ENCODE results near the gene CIAPIN1.
"Not testable (repeated sequence)": the region's sequence is repeated elsewhere in the genome, so short reads cannot be mapped to it uniquely, and the experiment has no call there.

CIAPIN1 gene

GRCh38 chr16:57406881-57407280 is 40.3 kb downstream of the CIAPIN1 start:
- no peak for DNase-seq (ENCODE audit: low read depth, low spot score)

GRCh38 chr16:57405097-57405496 is 42.1 kb downstream of the CIAPIN1 start:
- no peak for DNase-seq (ENCODE audit: low read depth, low spot score)

GRCh38 chr16:57403965-57404817 is 43.0 kb downstream of the CIAPIN1 start, which contains the start of gene CCL17:
CCL17 (plus strand) TSS chr16:57404767; CDS start chr16:57413933, 9,166 bp downstream.
- DNase-seq (ENCODE audit: low read depth, low spot score): no peak

- DNase-seq (ENCODE audit: low read depth, low spot score): no peak
These were observed 45.1 kb downstream of the CIAPIN1 start for GRCh38 chr16:57401943-57402640.

- DNase-seq (ENCODE audit: low read depth, low spot score): not testable (repeated sequence)
These were observed 49.7 kb downstream of the CIAPIN1 start for GRCh38 chr16:57397493-57397892.

GRCh38 chr16:57396786-57397185 is 50.4 kb downstream of the CIAPIN1 start:
- no peak for DNase-seq (ENCODE audit: low read depth, low spot score)

- no peak for DNase-seq (ENCODE audit: low read depth, low spot score)
These were observed 52.2 kb downstream of the CIAPIN1 start for GRCh38 chr16:57395026-57395425.

GRCh38 chr16:57394444-57394843 is 52.7 kb downstream of the CIAPIN1 start:
- DNase-seq (ENCODE audit: low read depth, low spot score): no peak

- no peak for DNase-seq (ENCODE audit: low read depth, low spot score)
These were observed 54.5 kb downstream of the CIAPIN1 start for GRCh38 chr16:57392694-57393093.

GRCh38 chr16:57391708-57392107 is 55.5 kb downstream of the CIAPIN1 start:
- DNase-seq (ENCODE audit: low read depth, low spot score): no peak

- DNase-seq (ENCODE audit: low read depth, low spot score): no peak
These were observed 55.9 kb downstream of the CIAPIN1 start for GRCh38 chr16:57391300-57391699.

- no peak for DNase-seq (ENCODE audit: low read depth, low spot score)
These were observed 56.4 kb downstream of the CIAPIN1 start for GRCh38 chr16:57390636-57391295.

- DNase-seq (ENCODE audit: low read depth, low spot score): no peak
These were observed 58.1 kb downstream of the CIAPIN1 start for GRCh38 chr16:57389087-57389468.

GRCh38 chr16:57388359-57389086 is 58.7 kb downstream of the CIAPIN1 start:
- no peak for DNase-seq (ENCODE audit: low read depth, low spot score)

- no peak for DNase-seq (ENCODE audit: low read depth, low spot score)
These were observed 59.4 kb downstream of the CIAPIN1 start for GRCh38 chr16:57387598-57388354.

GRCh38 chr16:57386381-57386951 is 60.7 kb downstream of the CIAPIN1 start:
- peak; percentile 86 for DNase-seq (ENCODE audit: low read depth, low spot score)

- DNase-seq (ENCODE audit: low read depth, low spot score): no peak
These were observed 62.1 kb downstream of the CIAPIN1 start for GRCh38 chr16:57385083-57385482.

- no peak for DNase-seq (ENCODE audit: low read depth, low spot score)
These were observed 62.7 kb downstream of the CIAPIN1 start for GRCh38 chr16:57384248-57385070.
